GM18502 (cell line): Measurements from ENCODE around the gene NPEPPS.
"Not testable (repeated sequence)": the region's sequence is repeated elsewhere in the genome, so short reads cannot be mapped to it uniquely, and the experiment has no call there.

ENCODE experiments used
- ATAC-seq: cut with Tn5 transposase; IDR thresholded peaks from one replicate; pipeline ENCODE4 v1.9.1; 2021; ENCODE audit warnings: mild to moderate bottlenecking; ENCODE audit not compliant: unreplicated experiment, poor library complexity

NPEPPS gene

DNA sequence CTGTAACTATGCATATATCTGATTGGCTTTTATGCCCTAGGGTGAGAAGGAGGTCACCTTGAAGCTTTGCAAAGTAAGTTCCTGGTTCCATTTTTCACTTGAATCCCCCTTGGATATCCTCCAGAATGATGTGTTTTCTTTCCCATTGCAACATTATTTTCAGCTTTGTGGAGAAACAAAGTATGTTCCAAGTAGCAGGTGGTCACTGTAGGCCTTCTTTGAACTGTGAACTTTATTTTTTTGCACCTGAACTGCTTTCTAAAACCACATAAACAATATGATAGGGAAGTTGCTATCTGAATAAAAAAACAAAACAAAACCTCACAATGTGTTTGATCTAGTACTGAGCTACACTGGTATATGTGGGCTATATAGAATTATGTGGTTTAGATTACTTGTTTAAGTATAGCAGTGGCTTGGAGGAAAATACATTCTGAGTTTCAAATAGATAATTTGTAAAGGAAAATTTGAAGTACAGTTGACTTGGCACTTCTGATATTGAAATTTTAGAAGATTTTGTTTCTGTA lies 29.7 kb downstream of the NPEPPS start:
- ATAC-seq = not testable (repeated sequence)

DNA sequence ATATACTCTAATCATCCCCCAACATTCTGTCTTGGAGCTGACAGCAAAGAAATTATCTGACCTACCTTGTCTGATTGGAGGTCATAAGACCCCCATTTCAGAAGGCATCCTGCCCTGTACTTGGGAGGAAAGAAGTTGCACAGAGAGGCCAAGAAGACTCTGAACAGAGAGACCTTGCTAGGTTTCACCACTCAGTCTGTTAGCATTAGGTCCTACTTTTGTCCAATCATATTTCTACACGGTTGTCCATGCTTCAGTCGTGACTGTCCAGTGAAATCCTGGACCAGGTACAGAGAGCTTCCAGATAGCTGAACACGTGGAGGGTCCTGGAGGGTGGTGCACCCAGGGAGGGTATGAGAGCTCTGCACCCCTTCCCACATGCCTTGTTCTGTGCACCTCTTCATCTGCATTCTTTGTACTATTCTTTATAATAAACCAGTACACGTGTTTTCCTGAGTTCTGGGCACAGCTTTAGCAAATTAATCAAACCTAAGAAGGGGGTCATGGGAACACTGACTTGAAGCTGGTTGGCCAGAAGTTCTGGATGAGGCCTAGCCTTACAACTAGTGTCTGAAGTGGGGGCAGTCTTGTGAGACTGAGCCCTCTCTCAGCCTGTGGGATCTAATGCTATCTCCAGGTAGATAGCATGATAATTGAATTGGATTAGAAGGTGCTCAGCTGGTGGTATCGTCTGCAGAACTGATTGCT lies 30.9 kb downstream of the NPEPPS start:
- ATAC-seq = not testable (repeated sequence)

GRCh38 chr17:47562406-47562705 lies 31.4 kb downstream of the NPEPPS start:
- ATAC-seq = not testable (repeated sequence)

DNA sequence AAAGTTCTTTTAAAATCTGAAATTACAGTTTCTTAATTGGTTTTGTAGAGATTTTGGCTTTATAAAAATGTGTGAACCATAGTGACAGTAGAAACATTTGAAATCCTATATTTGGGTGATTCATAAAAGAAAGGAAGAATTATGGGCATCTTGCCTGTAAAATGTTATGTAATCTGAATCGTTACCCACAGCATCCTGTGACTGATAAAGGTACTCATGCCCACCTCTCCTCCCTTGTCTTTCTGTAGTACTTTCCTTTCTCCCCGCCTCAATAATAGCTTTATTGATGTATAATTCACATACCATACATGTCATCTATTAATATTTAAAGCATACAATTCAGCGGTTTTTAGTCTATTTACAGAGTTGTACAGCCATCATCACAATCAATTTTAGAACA lies 36.4 kb downstream of the NPEPPS start:
- not testable (repeated sequence) for ATAC-seq

GRCh38 chr17:47572561-47572960 lies 41.7 kb downstream of the NPEPPS start:
- ATAC-seq = not testable (repeated sequence)

GRCh38 chr17:47582416-47582815 lies 51.5 kb downstream of the NPEPPS start:
- ATAC-seq = not testable (repeated sequence)

- ATAC-seq = not testable (repeated sequence)
Measured at GRCh38 chr17:47586378-47587055, 55.6 kb downstream of the NPEPPS start.

DNA sequence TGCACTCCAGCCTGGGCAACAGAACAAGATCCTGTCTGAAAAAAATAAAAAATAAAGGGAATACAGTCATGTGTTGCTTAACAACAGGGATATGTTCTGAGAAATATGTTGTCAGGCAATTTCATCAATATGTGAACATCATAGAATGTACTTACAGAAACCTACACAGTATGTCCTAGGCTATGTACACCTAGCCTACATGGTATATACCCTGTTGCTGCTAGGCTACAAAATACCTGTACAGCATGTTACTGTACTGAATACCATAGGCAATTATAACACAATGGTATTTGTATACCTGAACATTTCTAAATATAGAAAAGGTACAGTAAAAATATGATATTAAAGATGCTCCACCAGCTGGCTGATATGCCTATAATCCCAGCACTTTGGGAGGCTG lies 62.6 kb downstream of the NPEPPS start:
- not testable (repeated sequence) for ATAC-seq

- ATAC-seq = no peak
Measured at GRCh38 chr17:47603830-47604597, 73.1 kb downstream of the NPEPPS start.

- ATAC-seq = no peak
Measured at GRCh38 chr17:47604598-47604927, 73.7 kb downstream of the NPEPPS start.

- ATAC-seq = no peak
Measured at GRCh38 chr17:47605011-47605410, 74.1 kb downstream of the NPEPPS start.

DNA sequence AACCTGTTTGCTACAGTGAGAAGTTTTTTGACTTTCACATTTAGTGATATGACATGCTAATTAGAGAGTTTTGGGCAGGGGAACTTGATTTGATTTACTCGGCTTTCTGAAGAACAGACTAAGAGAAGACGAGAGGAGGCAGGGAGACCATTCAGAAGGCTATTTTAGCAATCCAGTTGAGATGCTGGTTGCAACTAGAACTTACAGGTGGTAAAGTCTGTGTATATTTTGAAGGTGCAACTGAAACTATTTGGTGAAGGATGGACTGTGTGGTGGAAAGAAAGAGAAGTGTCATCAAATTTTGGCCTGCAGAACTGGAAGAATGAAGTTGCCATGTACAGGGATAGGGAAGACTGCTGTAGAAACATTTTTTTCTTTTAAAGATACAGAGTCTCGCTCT lies 76.6 kb downstream of the NPEPPS start:
- ATAC-seq = no peak

DNA sequence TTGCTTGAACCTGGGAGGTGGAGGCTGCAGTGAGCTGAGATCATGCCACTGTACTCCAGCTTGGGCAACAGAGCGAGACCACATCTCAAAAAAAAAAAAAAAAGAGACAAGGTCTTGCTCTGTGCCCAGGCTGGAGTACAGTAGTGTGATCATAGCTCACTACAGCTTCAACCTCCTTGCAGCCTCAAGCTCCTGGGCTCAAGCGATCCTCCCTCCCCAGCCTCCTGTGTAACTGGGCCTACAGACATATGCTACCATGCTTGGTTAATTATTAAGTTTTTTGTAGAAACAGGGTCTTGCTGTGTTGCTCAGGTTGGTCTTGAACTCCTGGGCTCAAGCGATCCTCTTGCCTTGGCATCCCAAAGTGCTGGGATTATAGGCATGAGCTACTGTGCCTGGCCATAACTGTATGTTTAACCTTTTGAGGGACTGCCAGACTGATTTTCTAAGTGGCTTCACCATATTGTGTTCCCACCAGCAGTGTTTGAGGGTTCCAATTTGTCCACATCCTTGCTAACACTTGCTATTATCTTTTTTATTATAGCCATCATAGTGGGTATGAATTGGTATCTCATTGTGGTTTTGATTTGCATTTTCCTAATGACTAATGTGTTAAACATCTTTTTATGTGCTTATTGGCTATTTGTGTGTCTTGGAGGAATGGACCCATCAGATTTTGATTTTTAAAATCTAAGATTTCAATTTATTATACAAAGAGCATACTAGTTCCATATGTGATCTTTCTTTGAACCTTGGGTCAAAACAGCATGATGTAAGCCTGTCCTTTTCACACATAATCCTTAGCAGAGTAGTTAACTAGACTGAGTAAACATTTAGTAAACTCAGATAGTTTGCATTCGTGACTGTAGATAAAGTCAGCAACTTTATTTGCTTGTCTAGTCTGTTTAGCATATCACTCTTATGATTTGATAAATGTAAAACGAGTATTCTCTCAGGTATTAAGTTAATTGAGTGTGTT lies 80.8 kb downstream of the NPEPPS start:
- ATAC-seq = no peak

DNA sequence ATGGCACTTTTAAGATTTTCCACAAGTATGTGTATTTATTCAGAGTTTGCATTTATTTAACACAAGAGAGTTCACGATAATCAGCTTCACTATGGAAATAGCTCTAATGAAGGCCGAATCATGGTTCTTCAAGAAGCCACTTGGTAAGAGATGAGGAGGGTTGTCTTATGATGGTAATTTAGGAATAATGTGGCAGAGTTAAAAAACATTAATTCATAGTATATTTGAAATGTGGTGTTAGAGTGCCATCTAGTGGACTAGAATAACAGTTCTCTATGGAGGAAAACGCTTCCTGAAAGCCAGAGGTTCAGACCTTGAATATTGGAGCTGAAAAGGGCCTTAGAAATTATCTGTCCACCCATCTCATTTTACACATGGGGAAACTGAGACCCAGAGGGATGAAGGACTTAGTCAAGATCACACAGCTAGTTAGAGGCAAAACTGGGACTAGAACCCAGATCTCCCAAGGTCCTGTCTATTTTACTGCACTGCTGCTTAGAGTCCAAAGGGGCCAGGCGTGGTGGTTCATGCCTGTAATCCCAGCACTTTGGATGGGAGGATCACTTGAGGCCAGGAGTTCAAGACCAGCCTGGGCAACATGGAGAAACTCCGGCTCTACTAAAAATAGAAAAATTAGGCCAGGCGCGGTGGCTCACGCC lies 85.0 kb downstream of the NPEPPS start:
- no peak for ATAC-seq

GRCh38 chr17:47618410-47618809 lies 87.5 kb downstream of the NPEPPS start:
- no peak for ATAC-seq

GRCh38 chr17:47620503-47621245 lies 89.8 kb downstream of the NPEPPS start:
- ATAC-seq = no peak

DNA sequence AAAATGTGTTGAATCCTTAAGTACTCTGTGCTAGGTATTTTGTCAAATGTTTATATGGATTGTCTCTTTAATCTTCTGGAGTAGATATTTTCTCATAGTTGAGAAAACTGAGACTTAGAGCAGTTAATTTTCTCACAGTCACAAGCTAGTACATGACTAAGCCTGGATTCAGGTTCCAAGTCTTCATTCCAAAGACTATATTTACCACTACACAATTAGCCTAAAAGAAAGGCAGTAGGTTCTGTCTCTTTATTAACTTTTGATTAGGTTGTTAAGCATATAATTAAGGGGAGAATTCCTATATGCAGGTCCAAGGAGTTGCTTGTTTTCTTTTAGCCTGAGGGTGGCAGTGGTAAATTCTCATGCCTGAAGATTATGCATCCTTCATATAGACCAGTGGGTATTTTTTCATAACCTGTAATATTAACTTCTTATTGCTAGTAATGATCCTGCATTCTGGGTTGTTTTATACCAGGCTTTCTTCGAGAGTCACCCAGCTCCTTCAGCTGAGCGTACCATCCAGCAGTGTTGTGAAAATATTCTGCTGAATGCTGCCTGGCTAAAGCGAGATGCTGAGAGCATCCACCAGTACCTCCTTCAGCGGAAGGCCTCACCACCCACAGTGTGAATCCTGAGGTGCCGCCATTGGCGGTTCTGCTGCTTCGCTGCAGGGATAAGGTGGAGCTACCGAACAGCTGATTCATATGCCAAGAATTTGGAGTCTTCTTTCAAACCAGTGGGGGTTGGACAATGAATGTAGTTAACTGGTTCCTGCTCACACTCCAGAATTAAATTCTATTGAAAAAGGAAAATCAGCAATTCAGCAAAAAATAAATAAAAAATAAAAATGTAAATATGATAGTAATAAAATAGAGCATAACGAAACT lies 90.6 kb downstream of the NPEPPS start:
- ATAC-seq = no peak

- ATAC-seq = no peak
Measured at GRCh38 chr17:47622180-47622549, 91.3 kb downstream of the NPEPPS start.
